ENCODE measurements around the gene GIPC1. TPM values are rescaled to one million over a fixed set of nuclear protein-coding genes. Genes with fewer than 3 reads are reported as not detected.

Gene GIPC1
- total RNA-seq, 1 donor from 2014 or later: 39.1 TPM

DNA sequence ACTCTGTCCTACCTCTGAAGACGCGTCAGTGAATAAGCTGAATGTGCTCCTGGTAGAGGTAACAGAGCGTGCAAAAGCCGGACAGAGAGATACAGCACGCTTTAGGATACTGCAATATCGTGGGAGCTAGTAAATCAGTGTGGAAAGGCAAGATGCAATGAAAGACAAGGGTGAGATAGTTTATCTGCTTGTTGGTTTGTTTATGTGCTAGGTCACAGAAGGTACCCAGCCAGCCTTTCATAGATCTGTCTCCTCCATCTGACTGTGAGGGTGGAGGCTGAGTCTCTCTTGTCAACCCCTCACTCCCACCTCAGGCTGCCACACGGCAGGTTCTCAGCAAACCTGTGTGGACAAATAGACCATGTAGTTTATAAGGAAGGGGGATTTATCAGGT, 904 bp upstream of the GIPC1 start:
- no peak for FAIRE-seq
- DNase-seq (ENCODE audit: low spot score in 2 of 2): no peak

DNA sequence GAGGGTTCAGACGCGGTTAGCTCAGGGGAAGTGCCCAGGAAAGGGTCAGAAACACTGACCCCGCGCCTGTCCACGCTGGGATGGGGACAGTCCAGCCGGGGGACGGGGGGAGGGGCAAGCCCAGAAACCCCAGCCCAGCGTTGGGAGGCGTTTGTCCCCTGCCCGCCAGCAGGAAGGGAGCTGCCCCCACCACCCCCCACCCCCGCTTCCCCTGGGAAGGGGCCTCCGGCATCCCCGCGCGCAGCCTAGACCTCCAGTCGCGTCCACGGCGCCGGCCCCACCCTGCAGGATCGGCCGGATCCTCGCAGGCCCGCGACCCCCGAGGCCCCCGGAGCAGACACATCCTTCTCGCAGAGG, 277 bp downstream of the GIPC1 start:
- FAIRE-seq: no peak
- peak in 1 of 2 donors; percentile 46 for DNase-seq (ENCODE audit: low spot score in 2 of 2)

DNA sequence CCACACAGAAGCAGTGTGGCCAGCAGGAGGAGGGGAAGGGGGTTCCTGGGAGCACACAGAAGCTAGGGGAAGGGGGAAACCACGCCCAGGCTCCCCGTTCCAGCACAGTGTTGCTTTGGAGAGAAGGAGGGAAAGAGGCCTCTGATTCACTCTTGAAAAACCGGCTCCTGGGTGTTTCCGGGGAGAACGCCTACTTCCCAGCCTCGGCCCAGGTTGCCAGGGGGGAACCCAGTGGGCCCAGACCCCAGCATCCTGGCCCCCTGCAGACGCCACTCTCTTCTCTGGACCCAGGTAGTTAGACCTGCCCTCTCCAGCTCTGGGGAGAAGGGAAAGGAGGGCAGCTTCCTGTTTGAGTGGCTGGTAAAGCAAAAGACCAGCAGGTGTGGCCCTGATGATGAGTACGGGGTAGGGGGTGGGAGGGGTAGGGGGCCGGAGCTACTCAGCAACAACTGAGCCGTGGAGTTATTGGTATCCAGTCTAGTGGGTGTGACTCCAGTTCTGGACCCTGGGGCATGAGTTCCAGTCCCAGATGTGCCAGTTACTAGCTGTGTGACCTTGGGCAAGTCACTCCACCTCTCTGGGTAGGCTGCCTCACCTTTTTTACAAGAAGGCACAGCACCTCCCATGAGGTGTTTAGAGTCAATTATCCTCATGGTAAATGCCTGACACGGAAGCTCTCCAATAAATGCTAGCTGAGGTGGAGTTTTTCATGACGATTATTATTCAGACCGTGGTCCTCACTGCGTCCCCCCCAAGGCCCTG, 836 bp downstream of the GIPC1 start:
- no peak for DNase-seq (ENCODE audit: low spot score in 2 of 2)
- FAIRE-seq: no peak

DNA sequence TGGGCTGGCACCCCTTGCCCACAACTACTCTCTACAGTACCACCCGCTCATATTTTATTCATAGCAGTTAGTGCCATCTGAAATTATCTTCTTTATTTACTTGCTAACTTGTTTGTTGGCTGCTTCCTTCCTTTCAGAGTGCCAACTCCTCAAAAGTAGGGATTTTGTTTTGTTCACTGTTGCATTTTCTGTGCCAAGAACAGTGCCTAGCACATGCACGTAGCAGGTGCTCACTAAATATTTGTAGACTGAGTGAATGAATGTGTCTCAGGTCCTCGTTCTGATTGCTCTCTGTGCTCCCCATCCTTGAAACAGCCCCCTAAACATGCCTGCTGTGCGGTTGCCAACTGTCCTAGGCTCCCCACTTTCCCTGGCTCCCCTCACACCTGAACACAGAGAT, 1.5 kb downstream of the GIPC1 start:
- FAIRE-seq: no peak
- no peak for DNase-seq (ENCODE audit: low spot score in 2 of 2)

DNA sequence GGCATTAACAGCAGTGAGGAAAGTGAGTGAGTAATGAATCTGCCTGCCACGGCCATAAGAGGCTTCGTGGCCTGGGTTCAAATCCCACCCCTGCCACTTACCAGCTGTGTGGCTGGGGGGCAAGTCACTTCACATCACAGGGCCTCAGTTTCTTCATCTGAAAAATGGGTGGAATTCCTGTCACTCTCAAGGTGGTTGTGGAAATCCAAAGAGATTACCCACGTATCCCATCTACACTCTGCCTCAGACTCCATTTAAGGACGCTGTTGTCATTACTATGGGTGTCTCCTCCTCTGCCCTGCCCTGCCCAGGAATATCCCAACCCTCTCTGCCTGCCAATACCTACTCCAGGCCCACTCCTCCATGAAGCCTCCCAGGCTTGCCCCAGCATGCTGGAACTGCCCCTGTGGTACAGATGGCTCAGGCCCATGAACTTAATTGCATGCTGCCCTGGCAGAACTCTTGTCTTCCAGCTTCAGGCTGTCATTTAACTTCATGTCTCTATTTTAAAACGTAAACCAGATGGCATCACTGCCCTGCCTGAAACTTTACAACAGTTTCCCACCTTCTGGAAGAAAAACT, 3.1 kb downstream of the GIPC1 start:
- FAIRE-seq (no peak), DNase-seq (ENCODE audit: low spot score in 2 of 2) (no peak)

DNA sequence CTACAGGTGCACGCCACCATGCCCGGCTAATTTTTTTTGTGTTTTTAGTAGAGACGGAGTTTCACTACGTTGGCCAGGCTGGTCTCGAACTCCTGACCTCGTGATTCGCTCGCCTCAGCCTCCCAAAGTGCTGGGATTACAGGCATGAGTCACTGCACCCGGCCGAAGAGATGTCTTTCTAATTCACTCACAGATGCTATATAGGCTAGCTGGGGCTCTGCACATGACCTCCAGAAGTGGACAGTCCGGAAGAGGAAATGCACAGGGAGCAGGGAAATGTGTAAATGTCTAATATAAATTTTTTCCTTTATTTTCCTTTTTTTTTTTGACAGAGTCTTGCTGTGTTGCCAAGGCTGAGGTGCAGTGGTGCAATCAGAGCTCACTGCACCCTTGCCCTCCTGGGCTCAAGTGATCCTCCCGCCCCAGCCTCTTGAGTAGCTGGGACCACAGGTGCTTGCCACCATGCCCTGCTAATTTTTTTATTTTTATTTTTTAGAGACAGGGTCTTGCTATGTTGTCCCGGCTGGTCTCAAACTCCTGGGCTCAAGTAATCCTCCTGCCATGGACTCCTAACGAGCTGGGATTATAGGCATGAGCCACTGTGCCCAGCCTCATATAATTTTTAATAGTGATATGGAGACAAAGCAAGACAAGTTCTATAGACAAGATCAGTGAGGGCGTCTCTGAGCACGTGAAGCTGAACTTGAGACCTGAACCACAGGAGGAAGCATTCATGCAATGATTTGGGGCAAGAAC, 8.4 kb downstream of the GIPC1 start:
- DNase-seq (ENCODE audit: low spot score in 2 of 2) (no peak), FAIRE-seq (no peak)

DNA sequence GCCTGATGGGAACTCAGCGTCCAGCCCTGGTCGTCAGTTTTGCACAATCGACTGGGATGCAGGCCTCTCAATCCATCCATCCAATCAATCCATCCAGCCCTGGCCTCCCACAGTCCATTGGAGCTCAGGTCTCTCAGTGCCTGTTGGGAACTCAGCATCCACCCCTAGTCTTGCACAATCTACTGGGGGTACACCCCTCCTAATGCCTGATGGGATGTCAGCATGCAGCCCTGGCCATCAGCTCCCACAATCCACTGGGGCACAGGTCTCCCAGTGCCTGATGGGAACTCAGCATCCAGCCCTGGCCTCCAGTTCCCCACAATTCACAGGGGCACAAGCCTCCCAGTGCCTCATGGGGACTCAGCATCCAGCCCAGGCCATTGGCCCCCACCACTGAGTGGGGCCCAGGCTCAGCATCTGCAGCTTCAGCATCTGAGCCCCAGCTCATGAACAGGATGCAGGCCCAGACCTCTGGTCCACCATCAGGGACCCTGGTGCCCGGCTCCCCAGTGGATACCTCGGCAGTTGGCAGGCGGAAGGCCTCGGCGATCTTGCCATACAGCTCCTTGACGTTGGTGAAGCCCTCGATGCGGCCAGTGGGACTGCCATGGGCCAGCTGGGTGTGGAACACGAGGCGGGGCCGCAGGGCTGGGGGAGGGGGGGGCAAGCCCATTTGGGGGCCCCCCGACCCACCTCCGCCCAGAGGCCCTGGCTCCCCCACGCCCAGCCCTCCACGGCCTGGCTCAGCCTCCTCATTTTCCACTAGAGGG, 13.6 kb downstream of the GIPC1 start:
- no peak for FAIRE-seq
- no peak for DNase-seq (ENCODE audit: low spot score in 2 of 2)

DNA sequence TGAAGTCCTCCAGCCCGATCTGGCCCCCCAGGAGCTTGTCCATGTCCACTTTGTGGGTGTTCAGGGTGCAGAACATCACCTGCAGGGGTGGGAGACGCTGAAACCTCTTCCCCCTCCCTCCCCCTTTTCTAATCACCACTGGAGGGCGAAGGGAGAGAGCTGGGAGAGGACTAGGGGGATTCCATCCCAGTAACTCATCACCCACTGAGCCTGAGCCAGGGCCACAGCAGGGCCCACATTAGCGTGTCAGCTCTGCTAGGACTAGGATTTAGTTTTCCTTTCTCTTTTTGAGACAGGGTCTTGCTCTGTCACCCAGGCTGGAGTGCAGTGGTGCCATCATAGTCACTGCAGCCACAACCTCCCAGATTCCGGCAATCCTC, 15.2 kb downstream of the GIPC1 start:
- DNase-seq (ENCODE audit: low spot score in 2 of 2): no peak
- FAIRE-seq: no peak

DNA sequence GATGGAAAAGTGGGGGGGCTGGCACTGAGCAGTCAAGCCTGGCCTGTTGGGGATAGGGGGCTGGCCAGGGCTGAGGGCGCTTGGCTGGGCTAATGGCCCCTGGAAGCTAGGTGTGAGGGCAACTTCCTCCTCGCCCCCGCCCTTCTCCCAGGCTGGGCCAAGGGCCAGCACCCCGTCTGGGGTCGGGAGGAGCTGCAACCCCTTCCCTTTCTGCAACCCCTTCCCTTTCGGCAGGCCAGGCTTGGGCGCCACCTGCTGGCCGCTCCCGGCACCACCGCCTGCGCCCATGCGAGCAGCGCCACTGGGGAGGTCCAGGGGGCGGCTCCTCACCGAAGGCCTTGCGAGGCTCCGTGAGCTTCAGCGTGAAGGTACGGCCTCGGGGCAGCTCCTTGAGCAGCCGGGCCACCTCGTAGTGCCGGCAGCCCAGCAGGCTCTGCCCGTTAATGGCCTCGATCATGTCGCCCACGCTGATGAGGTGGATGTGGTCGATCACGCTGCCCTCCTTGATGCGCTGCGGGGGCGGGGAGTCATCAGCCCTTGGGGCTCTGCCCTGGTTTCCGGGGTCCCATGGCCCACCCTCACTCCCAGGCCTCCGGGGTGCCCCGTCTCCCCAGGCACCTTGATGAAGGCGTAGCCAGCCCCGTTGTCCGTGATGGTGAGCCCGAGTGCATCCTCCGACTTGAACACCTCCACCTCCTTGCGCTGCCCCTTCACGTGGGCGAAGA, 15.8 kb downstream of the GIPC1 start:
- FAIRE-seq (no peak), DNase-seq (ENCODE audit: low spot score in 2 of 2) (peak in 1 of 2 donors; percentile 80)

DNA sequence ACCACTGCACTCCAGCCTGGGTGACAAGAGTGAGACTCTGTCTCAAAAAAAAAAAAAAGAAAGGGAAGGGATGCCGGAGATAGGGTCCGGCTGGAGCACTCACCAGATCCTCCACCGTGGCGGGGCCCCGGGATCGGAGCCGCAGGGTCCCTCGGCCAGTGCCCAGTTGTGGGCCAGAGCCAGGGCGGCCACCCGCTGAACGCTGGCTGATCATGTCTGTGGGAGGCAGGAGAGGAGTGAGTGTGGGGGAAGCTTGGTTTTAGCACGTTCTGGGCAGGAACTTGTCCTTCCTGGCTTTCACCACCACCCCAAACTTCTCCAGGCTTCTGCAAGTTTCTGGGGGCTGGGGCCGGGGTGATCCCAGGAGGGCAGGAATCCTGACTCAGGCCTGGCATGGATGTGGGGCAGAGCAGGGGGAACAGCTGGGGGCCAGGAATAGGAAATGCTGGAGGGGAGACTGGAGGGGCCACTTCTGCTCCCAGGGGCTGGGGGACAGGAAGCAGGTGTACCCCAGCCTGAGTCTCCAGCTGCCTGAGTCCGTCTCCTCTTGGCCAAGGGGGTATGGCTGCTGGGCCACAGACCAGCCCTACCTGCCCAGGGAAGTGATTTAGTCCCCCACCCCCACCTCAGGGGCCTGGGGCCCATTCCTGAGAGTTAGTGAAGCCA, 16.5 kb downstream of the GIPC1 start:
- no peak for DNase-seq (ENCODE audit: low spot score in 2 of 2)
- FAIRE-seq: no peak

DNA sequence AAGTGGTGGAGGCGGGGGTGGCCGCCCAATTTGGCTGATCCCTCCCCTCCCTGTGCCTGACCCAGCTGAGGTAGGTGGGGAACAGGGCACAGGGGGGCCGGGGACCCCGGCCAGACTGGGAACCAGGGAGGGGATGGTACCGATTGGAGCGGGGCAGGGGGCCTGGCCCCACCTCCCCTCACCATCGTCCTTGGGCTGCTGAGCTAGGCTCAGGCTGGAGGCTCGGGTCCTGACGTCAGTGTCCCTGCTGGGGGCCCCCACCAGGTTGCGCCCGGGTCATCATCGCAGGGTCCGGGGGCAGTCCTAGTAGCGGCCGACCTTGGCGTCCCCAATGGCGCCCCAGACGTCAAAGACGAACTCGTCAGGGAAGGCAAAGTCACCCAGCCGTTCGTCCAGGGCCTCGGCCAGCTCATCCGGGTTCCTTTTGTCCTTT, 17.8 kb downstream of the GIPC1 start:
- no peak for DNase-seq (ENCODE audit: low spot score in 2 of 2)
- no peak for FAIRE-seq

DNA sequence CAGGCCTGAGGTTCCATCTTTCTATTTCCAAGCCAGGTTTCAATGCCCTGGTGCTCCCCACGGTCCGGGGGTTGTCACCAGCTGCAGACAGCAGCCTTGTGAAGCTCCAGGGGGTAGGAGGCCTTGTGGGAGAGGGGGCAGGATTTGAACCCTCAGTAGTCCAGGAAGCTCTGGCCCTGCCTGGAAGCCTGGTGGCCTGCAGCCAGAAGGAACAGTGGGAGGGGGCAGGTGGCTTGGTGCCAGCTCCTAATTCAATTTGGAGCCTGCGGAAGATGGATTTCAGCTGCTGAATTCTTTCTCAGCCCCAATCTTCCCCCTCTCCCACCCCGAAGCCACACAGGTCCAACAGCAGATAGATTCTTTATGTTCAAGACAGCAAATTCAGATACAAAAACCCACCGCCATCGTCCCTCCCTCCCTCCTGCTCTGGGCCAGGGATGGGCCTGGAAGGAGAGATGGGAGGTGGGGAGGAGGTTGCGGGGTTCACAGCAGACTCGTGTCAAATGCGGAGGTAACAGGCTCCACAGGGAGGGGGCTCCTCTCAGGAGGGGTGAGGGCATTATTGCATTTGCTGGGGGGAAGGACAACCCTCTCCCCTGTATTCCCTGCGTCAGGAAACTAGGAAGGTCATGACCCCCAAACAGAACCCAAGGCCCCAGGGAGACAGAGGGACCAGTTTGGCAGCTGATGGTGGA, 18.4 kb downstream of the GIPC1 start:
- DNase-seq (ENCODE audit: low spot score in 2 of 2) (no peak), FAIRE-seq (no peak)

DNA sequence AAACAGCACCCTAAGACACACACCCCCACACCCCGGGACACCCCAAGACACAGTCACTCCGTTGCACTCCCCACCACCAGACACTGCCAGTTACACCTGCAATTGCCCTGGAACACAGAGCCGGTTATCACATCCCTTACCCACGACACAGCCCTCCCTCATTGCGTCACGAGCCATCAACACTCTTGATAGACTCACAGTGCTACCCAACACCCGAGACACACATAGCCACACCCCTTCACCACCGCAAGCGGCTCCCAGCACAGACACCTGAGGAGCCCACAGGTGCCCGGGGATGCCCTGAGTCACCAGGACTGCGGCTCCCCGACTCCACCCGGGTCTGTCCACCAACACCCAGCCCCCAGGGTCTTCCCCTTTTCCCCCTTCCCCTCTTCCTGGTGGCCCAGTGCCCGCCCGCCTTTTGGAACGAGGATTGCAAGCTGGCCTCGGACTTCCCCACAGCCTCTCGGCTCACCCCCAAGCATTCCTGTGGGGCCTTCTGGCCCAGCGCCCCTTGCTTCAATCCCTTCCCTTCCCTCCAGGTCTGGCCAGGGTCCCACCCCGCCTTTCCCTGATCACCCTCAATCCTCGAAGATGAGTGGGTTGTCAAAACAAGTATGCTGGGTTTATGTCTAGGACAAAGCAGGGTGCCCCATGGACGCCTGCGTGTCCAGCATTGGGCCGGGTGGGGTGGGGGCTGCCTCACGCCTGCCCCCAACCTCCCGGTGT, 19.1 kb downstream of the GIPC1 start:
- DNase-seq (ENCODE audit: low spot score in 2 of 2) (no peak), FAIRE-seq (no peak)

DNA sequence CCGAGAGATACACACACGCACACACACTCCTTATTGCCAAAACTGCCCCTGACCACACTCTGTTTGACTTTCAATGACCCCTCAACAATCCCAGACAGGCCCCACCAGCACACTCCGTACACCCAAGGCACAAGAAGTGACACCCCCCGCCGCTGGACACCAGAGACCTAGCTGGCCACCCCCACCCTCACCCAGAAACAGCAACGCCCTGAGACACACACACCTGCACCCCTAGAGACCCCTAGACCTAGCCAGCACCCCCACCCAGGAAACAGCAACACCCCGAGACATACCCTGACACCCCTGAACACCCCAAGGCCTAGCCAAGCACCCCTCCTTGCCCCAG, 19.6 kb downstream of the GIPC1 start:
- DNase-seq (ENCODE audit: low spot score in 2 of 2) (no peak), FAIRE-seq (no peak)

DNA sequence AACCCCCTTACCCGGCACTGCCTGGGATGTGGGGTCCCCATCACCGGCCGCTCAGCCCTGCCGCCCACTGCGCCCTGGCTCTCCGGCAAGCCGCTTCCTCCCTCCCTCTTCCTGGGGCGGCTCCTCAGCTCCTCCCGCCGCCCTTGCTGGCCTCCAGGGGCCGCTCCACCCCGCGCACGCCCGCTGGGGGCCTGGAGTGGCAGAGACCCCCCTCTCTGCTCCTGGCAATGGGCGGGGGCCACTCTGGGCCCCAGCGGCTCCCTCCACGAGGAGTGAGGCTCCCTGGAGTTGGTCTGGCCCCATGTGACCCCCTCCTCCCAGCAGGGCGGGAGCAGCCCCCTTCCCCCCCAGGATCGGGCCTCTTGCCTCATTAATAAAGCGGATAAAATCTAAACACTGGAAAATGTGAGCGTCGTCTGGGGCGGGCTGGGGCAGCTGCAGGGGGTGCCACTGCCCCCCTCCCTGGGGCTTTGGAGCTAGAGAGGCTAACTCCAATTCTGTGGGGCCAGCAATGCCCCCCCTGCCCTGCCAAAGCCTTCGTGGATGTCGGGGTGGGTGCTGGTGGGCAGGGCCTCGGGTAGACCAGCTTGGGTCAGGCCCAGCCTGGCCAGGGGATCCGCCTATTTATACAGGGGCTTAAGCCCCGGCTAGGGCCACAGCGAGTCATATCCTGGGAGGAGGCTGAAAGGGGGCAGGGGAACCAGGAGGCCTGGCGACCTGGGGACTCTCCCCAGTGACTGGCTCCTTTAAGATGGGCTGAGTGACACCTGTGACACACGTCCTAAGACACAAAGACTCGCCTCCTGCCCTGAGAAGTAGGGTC, 20.5 kb downstream of the GIPC1 start, which contains the start of gene PTGER1:
Gene PTGER1, minus strand, starts transcription at position 104 of the 823 bp plus-strand sequence. CDS start 1,034 bp downstream, outside the sequence.
- FAIRE-seq (no peak), DNase-seq (ENCODE audit: low spot score in 2 of 2) (no peak)

DNA sequence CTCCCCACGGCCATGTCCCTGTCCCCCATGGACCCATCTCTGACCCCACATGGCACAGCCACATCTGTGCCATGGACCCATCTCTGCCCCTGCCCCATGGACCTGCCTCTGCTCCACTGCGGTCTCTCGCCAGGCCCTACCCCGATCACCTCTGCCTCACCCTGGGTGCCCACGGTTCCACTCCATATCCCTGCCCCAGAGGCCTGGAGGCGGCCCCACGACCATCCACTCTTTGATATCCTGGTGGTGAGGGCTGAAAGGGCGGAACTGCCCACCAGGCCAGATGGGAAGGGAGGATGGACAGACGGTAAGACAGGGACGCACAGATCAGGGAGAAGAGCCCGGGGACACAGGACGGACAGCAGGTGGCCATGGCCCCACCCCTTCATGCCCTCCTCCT, 21.1 kb downstream of the GIPC1 start:
- no peak for FAIRE-seq
- no peak for DNase-seq (ENCODE audit: low spot score in 2 of 2)

DNA sequence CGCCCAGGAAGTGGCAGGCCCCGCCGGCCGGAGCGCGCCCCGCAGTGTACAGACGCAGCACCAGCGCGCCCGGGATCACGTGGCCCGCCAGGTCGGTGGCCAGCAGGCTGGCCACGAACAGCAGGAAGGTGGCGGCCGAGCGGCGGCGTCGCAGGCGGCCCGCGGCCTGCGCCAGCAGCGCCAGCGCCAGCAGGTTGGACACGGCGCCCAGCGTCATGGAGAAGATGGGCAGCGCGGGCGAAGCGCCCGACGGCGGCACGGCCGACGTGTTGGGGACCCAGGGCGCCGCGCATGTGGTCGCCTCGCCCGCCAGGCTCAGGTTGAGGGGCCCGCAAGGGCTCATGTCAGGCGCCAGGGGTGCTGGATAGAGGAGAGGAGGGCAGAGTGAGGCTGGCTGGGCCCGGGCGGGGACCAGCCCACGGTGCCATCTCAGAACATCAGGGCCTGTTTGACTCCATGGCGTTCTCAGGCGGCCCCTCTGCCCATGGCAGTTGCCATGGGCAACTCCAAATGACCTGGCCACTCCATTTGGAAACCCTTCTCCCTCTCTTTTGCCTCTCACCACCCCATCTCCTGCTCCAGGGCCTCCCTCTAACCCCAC, 21.8 kb downstream of the GIPC1 start:
- FAIRE-seq (no peak), DNase-seq (ENCODE audit: low spot score in 2 of 2) (peak; percentile 61 to 72)

Data from frontal cortex (tissue), 4 donors.